Prostate gland (tissue), 2 donors: Measurements from ENCODE around the gene KLHL6. TPM values are rescaled to one million over a fixed set of nuclear protein-coding genes. Genes with fewer than 3 reads are reported as not detected.
A peak's percentile ranks its signal among the peaks of the same experiment; 100 is the strongest.

Source experiments
- DNase-seq: peaks from one replicate; pipeline ENCODE4 v3.0.0-alpha.2; 2019; ENCODE audit warnings: low spot score
- H3K27ac ChIP-seq, 2 donors: fragments of 200-600 bp; sonication (generic); 2 replicates each; pipeline ENCODE4 v1.5.1; 2017 to 2019
- H3K27me3 ChIP-seq: fragments of 200-600 bp; sonication (generic); replicated peaks from 2 replicates; pipeline ENCODE4 v1.5.1; 2019; ENCODE audit not compliant: insufficient read depth
- H3K36me3 ChIP-seq, 2 donors: fragments of 200-600 bp; sonication (generic); 1 replicate in 1 of 2; 2 replicates in 1 of 2; pipeline versions ENCODE4 v1.5.1 to v1.8.1; 2017 to 2019
- H3K4me1 ChIP-seq: fragments of 200-600 bp; sonication (generic); replicated peaks from 2 replicates; pipeline ENCODE4 v1.5.1; 2019
- H3K4me3 ChIP-seq, 2 donors: fragments of 200-600 bp; sonication (generic); 2 replicates each; pipeline ENCODE4 v1.5.1; 2017 to 2019
- H3K9me3 ChIP-seq: fragments of 200-600 bp; sonication (generic); 2 replicates; pipeline ENCODE4 v1.5.1; 2017
- POLR2A ChIP-seq: fragments of 450-650 bp; IDR thresholded peaks from one replicate; pipeline ENCODE4 v1.6.1; 2016; ENCODE audit warnings: antibody characterized with exemption, mild to moderate bottlenecking
- POLR2AphosphoS5 ChIP-seq: sonication (generic); formaldehyde crosslinking; IDR thresholded peaks from one replicate; pipeline ENCODE4 v1.6.1; 2017; ENCODE audit warnings: antibody characterized with exemption
- WGBS: methylation state at CpG from one replicate; pipeline ENCODE4 v1.1.5; 2018; 5-methylcytosine and 5-hydroxymethylcytosine counted together
- intact Hi-C: fragments of 100-400 bp; cut with DNase I; formaldehyde crosslinking; loops from one replicate; pipeline ENCODE4 v1.14.2; 2022
- total RNA-seq, 2 donors: library from RNA; depleted of rRNA; stranded (reverse); fragments of >200 nt; gene quantifications; one replicate each; pipeline ENCODE4 v1.1.0, GENCODE V29; 2016
- TF ChIP-seq, protein P1 (sequence below), 4 experiments: fragments of 200-600 bp in 2 of 4; fragments of 450-650 bp in 2 of 4; sonication (generic) in 2 of 4; IDR thresholded peaks; 1 replicate in 3 of 4; 2 replicates in 1 of 4; pipeline ENCODE4 v1.5.1; 2016 to 2019; ENCODE audit warnings: antibody characterized with exemption in 4 of 4, mild to moderate bottlenecking in 2 of 4, moderate library complexity in 2 of 4

KLHL6 gene
- total RNA-seq, 2 donors from 2014 or later: 1.0 to 1.2 TPM

DNA sequence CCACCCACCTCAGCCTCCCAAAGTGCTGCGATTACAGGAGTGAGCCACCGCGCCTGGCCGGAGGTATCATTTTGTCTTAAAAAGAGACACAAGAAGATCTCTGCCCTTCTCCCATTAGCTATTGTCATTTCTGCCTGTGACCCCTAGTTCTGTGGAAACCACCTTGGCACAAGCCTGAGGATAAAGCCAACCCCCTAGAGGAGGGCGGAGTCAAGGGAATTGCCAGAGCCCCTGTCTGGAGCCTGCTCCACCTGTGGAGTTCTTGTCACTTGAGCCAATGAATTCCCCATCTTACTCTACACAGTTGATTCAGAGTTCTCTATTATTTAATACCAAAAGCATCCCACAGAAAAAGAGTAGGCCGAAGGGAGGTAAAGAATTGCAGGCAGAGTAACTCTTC is 34.9 kb upstream of the KLHL6 start:
- no peaks in the 10 kb centered on the region for H3K36me3 ChIP-seq
- no peak for TF ChIP-seq POLR2AphosphoS5
- WGBS: 99% methylated on average over 6 of the region's 6 CpGs
- no peaks in the 10 kb centered on the region for H3K4me1 ChIP-seq
- H3K4me3 ChIP-seq: no peak overlapping the region
- no peaks in the 10 kb centered on the region for H3K9me3 ChIP-seq
- no peak overlapping the region for H3K27ac ChIP-seq
- intact Hi-C loops: no loop called here
- H3K27me3 ChIP-seq: no peaks in the 10 kb centered on the region
- no peak for DNase-seq

DNA sequence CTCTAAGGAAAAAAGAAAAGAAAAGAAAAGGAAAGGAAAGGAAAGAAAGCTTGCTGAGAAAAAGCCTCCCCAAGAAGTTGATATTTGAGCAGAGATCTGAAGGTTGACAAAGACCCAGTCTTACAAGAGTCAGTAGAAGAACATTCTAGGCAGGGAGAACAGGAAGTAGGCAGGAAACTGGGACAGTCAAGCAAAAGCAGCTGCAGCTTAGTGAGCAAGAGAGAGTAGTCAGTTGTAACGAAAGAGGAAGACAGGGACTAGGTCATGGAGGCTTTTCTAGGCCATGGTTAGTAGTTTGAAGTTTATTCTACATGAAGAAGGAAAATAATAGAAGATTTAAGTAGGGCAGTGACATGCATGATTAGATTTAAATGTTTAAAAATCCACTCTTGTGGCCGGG is 31.8 kb upstream of the KLHL6 start:
- DNase-seq: no peak
- no peaks in the 10 kb centered on the region for H3K36me3 ChIP-seq
- H3K27ac ChIP-seq: no peak overlapping the region
- no peak overlapping the region for H3K4me3 ChIP-seq
- no peaks in the 10 kb centered on the region for H3K27me3 ChIP-seq
- TF ChIP-seq POLR2AphosphoS5: no peak
- TF ChIP-seq, protein P1, sequence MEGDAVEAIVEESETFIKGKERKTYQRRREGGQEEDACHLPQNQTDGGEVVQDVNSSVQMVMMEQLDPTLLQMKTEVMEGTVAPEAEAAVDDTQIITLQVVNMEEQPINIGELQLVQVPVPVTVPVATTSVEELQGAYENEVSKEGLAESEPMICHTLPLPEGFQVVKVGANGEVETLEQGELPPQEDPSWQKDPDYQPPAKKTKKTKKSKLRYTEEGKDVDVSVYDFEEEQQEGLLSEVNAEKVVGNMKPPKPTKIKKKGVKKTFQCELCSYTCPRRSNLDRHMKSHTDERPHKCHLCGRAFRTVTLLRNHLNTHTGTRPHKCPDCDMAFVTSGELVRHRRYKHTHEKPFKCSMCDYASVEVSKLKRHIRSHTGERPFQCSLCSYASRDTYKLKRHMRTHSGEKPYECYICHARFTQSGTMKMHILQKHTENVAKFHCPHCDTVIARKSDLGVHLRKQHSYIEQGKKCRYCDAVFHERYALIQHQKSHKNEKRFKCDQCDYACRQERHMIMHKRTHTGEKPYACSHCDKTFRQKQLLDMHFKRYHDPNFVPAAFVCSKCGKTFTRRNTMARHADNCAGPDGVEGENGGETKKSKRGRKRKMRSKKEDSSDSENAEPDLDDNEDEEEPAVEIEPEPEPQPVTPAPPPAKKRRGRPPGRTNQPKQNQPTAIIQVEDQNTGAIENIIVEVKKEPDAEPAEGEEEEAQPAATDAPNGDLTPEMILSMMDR (IDR thresholded peaks at IDR 0.05): no peak
- no peak for TF ChIP-seq POLR2A
- no peaks in the 10 kb centered on the region for H3K9me3 ChIP-seq
- WGBS: 83% methylated on average over 2 of the region's 2 CpGs
- H3K4me1 ChIP-seq: no peaks in the 10 kb centered on the region
- intact Hi-C loops: no loop called here

DNA sequence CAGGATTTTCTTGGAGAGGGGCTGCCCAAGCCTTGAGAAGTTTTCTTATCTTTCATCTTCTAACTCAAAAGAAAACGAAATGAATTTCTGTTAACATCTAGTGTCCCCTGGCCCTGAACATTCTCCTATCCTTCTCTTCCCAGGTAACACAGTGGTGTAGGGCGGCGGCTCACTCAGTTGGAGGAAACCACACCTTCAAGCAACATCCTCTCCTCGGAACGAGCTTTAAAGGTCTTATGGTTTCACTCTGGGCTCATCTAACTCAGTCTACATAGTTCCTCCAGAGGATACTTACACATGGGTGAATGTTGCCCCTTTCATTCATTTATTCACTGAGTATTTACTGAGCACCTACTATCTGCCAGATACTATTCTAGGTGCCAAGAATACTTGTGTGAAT is 31.0 kb upstream of the KLHL6 start:
- Histone ChIP-seq H3K4me3 (no peak overlapping the region), H3K36me3 (no peaks in the 10 kb centered on the region), H3K27ac (no peak overlapping the region), H3K4me1 (no peaks in the 10 kb centered on the region), H3K9me3 (no peaks in the 10 kb centered on the region), H3K27me3 (no peaks in the 10 kb centered on the region)
- TF ChIP-seq POLR2A (no peak), POLR2AphosphoS5 (no peak)
- TF ChIP-seq, protein P1 (IDR thresholded peaks at IDR 0.05): no peak
- intact Hi-C loops: no loop called here
- DNase-seq: no peak
- WGBS: 71% methylated on average over 5 of the region's 5 CpGs

DNA sequence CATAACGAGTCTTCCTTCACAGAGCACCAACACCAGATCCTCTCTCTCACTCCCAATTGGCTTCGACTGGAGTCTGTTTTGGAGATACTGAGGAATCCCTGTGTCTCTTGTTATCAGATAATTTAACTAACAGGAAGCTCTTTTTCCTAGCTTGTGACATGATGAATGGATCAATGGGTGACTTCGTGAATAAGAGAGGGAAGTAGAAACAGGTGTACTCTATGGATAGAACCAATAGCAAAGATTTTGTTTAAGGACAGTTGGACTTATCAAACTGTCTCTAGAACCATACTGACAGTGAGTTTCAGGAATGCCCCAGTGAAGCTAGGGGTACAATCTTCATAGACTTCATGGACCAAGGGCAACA is 29.4 kb upstream of the KLHL6 start:
- H3K27ac ChIP-seq: peak overlapping the region in 1 of 2 donors; percentile 0
- 46% methylated on average over 3 of the region's 3 CpGs for WGBS
- H3K4me3 ChIP-seq: no peak overlapping the region
- H3K27me3 ChIP-seq: no peaks in the 10 kb centered on the region
- intact Hi-C loops: no loop called here
- DNase-seq: no peak
- no peaks in the 10 kb centered on the region for H3K36me3 ChIP-seq
- no peak for TF ChIP-seq POLR2A
- TF ChIP-seq, protein P1 (IDR thresholded peaks at IDR 0.05): no peak
- no peaks in the 10 kb centered on the region for H3K4me1 ChIP-seq
- H3K9me3 ChIP-seq: no peaks in the 10 kb centered on the region

DNA sequence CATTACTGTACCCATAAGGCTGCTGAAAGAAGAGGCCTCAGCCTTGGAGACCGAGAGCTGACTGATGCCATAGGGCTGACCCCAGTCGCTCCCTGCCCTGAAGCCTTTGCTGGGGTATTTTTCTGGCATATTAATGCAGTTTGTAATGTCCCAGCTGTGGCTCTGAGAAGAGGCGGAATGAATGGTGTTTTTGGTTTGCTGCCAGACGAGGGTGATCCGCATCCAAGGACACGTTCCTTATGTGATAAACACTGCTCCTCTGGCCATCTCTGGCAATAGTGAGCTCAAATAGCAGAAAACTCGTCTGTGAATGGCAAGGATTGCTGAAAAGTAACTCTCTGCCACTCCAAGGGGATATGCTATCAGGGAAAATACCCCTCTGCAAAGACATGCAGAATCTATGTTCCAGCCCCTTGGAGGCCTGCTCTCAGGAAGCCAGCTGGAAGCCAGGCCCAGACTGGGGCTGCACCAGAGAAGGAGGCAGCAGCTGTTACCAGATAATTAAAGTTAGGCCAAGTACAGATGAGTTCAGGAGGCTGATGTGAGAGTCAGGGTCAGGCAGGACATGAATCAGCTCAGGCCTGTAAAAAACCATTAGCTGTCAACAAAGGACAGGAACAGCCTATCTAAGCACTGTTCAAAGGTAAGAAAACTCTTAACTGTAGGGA is 28.9 kb upstream of the KLHL6 start:
- 55% methylated on average over 7 of the region's 7 CpGs for WGBS
- DNase-seq: no peak
- intact Hi-C loops: no loop called here
- Histone ChIP-seq H3K27me3 (no peaks in the 10 kb centered on the region), H3K27ac (peak overlapping the region; percentile 0 to 35), H3K4me3 (no peak overlapping the region), H3K4me1 (no peaks in the 10 kb centered on the region), H3K36me3 (no peaks in the 10 kb centered on the region), H3K9me3 (no peaks in the 10 kb centered on the region)
- TF ChIP-seq POLR2A: no peak
- peak; percentile 5 for TF ChIP-seq POLR2AphosphoS5
